Smooth muscle cell (in vitro differentiated cells): ENCODE results near the gene EYS. TPM values are rescaled to one million over a fixed set of nuclear protein-coding genes. Genes with fewer than 3 reads are reported as not detected.

ENCODE experiments used
- DNase-seq: peaks from one replicate; lab custom pipeline; 2025; ENCODE audit not compliant: unreplicated experiment; lab: John Stamatoyannopoulos, UW
- H2AFZ ChIP-seq: fragments of 200-600 bp; sonication (generic); 2 replicates; pipeline ENCODE4 v1.6.0; 2016; ENCODE audit warnings: antibody characterized with exemption, low read depth, mild to moderate bottlenecking
- H3F3A ChIP-seq: fragments of 200-600 bp; sonication (generic); 2 replicates; pipeline ENCODE4 v1.6.0; 2017; ENCODE audit warnings: antibody characterized with exemption, low read depth
- H3K27ac ChIP-seq: fragments of 200-600 bp; sonication (generic); 2 replicates; pipeline ENCODE4 v1.5.1; 2016; ENCODE audit warnings: low read depth, mild to moderate bottlenecking
- H3K27me3 ChIP-seq: fragments of 200-600 bp; sonication (generic); 2 replicates; pipeline ENCODE4 v1.6.1; 2016; ENCODE audit warnings: low read depth, mild to moderate bottlenecking
- H3K36me3 ChIP-seq: fragments of 200-600 bp; sonication (generic); 2 replicates; pipeline ENCODE4 v1.5.1; 2016; ENCODE audit warnings: low read depth
- H3K4me1 ChIP-seq: fragments of 200-600 bp; sonication (generic); 2 replicates; pipeline ENCODE4 v1.5.1; 2016; ENCODE audit warnings: low read depth
- H3K4me2 ChIP-seq: fragments of 200-600 bp; sonication (generic); 2 replicates; pipeline ENCODE4 v1.6.0; 2016; ENCODE audit warnings: mild to moderate bottlenecking
- H3K4me3 ChIP-seq: fragments of 200-600 bp; sonication (generic); 2 replicates; pipeline ENCODE4 v1.5.1; 2016; ENCODE audit warnings: mild to moderate bottlenecking
- H3K79me2 ChIP-seq: fragments of 200-600 bp; sonication (generic); 2 replicates; pipeline ENCODE4 v1.6.0; 2016; ENCODE audit warnings: low read depth, mild to moderate bottlenecking
- H3K9ac ChIP-seq: fragments of 200-600 bp; sonication (generic); 2 replicates; pipeline ENCODE4 v1.6.0; 2016; ENCODE audit warnings: low read depth
- H3K9me3 ChIP-seq: fragments of 200-600 bp; sonication (generic); replicated peaks from 2 replicates; pipeline ENCODE4 v1.5.1; 2016; ENCODE audit warnings: low read depth
- H4K20me1 ChIP-seq: fragments of 200-600 bp; sonication (generic); 2 replicates; pipeline ENCODE4 v1.6.0; 2016; ENCODE audit warnings: low read depth
- CTCF ChIP-seq: fragments of 200-600 bp; sonication (generic); IDR thresholded peaks from 2 replicates; pipeline ENCODE4 v1.5.1; 2017; ENCODE audit warnings: borderline replicate concordance, mild to moderate bottlenecking, antibody characterized with exemption; ENCODE audit not compliant: insufficient read depth, poor library complexity, severe bottlenecking
- WGBS: methylation state at CpG from one replicate; pipeline ENCODE4 v1.1.7; 2016; ENCODE audit warnings: low lambda C conversion rate; 5-methylcytosine and 5-hydroxymethylcytosine counted together
- polyA plus RNA-seq: library from polyadenylated mRNA; unstranded; fragments of >200 nt; fragmentation: Nextera tagmentation; extraction: Ambion mirVana; gene quantifications from 2 replicates; pipeline ENCODE4 v1.2.1, GENCODE V29; 2016
- total RNA-seq: library from RNA; depleted of rRNA; stranded (reverse); fragments of >200 nt; gene quantifications from 2 replicates; pipeline ENCODE4 v1.2.3, GENCODE V29; 2014

EYS gene
- total and polyA plus RNA-seq, 2 experiments from 2014 or later = 0.07 to 0.18 TPM

DNA sequence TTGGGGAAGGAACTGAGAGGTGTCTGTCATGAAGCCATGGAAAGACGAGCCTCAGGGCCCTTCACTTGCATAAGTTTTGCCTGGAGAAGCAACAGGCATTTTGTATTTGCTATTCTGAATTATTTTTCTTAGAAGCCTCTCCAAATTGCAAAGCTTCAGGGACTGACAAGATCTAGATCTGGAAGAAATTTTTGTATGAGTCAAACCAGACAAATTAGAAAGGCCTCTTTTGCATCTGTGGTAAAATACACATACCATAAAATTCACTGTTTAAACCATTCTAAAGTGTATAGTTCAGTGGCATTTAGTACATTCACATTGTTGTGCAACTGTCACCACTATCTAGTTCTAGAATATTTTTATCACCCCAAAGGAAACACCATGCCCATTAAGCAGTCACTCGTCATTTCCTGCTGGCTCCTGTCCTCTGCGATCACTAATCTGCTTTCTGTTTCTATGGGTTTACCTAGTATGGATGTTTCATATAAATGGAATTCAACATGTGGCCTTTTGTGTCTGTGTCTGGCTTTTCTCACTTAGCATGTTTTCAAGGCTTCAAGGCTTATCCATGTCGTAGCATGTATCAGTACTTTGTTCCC lies 1802.3 kb downstream of the EYS start:
- no peaks in the 10 kb centered on the region for H3K4me1 ChIP-seq
- H3K9me3 ChIP-seq = no peaks in the 10 kb centered on the region
- DNase-seq = no peak
- peak overlapping the region; percentile 8 for H3K9ac ChIP-seq
- H2AFZ ChIP-seq = no peak overlapping the region
- TF ChIP-seq CTCF = no peak
- H4K20me1 ChIP-seq = no peaks in the 10 kb centered on the region
- no peaks in the 10 kb centered on the region for H3K79me2 ChIP-seq
- peak overlapping the region; percentile 48 for H3K4me2 ChIP-seq
- peaks cover 24% of the 10 kb centered on the region for H3F3A ChIP-seq
- no peaks in the 10 kb centered on the region for H3K36me3 ChIP-seq
- 2% methylated on average over 4 of the region's 4 CpGs for WGBS
- H3K27ac ChIP-seq = peak overlapping the region; percentile 82
- no peaks in the 10 kb centered on the region for H3K27me3 ChIP-seq
- H3K4me3 ChIP-seq = no peak overlapping the region

DNA sequence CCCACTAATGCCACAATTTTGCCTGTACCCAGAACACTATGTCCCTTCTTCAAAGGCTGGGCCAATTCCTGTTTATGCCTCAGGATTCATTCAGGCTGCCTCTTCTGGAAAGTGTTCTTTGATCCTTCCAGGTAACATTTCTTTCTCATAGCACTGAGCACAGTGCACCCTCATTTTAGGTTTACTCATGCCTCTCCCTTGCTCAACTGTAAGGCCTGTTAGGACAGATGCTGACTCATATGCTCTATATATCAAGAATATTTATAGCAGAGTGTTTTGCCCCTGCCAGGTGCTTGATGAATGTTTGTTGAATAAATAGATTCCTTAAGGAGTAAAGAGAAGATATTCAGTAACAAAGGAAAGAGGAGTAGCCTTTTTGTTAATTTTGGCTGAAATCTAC lies 1807.5 kb downstream of the EYS start:
- Histone ChIP-seq H3K27ac (peak overlapping the region; percentile 89), H3K4me2 (peak overlapping the region; percentile 2), H3K4me1 (peaks cover 9% of the 10 kb centered on the region), H2AFZ (no peak overlapping the region), H3K4me3 (no peak overlapping the region), H4K20me1 (no peaks in the 10 kb centered on the region), H3K27me3 (no peaks in the 10 kb centered on the region), H3K9me3 (no peaks in the 10 kb centered on the region), H3F3A (peaks cover 31% of the 10 kb centered on the region), H3K79me2 (no peaks in the 10 kb centered on the region), H3K36me3 (no peaks in the 10 kb centered on the region), H3K9ac (no peak overlapping the region)
- no peak for TF ChIP-seq CTCF
- no peak for DNase-seq

- Histone ChIP-seq H3K4me2 (peak overlapping the region; percentile 34), H2AFZ (no peak overlapping the region), H3K36me3 (no peaks in the 10 kb centered on the region), H3K9me3 (no peaks in the 10 kb centered on the region), H3K27ac (peak overlapping the region; percentile 89), H3F3A (peaks cover 15% of the 10 kb centered on the region), H3K9ac (peak overlapping the region; percentile 61), H3K4me1 (peaks cover 9% of the 10 kb centered on the region), H3K27me3 (no peaks in the 10 kb centered on the region), H3K4me3 (no peak overlapping the region), H4K20me1 (no peaks in the 10 kb centered on the region), H3K79me2 (no peaks in the 10 kb centered on the region)
- WGBS = 43% methylated on average over 10 of the region's 10 CpGs
- no peak for DNase-seq
- TF ChIP-seq CTCF = no peak
These were observed 1809.1 kb downstream of the EYS start for GRCh38 chr6:63897952-63898351.

DNA sequence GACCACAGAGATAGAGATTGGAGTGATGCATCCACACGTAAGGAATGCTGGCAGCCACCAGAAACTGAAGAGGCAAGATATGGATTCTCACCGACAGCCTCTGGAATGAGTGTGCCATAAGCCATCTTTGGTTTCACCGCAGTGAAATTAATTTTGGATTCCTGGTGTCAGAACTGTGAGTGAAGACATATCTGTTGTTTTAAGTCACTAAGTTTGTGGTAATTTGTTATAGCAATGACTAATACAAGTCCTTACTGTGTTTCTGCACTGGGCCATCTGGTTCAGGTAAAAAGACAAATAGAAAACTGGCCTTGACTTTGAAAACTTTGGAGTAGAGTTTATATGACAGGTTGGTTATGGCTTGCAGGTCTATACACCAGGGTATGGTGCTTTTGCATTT lies 1809.6 kb downstream of the EYS start:
- no peak for DNase-seq
- TF ChIP-seq CTCF = no peak
- Histone ChIP-seq H4K20me1 (no peaks in the 10 kb centered on the region), H3K79me2 (no peaks in the 10 kb centered on the region), H3K4me3 (no peak overlapping the region), H2AFZ (no peak overlapping the region), H3K4me1 (peaks cover 9% of the 10 kb centered on the region), H3F3A (peaks cover 10% of the 10 kb centered on the region), H3K9me3 (no peaks in the 10 kb centered on the region), H3K4me2 (peak overlapping the region; percentile 34), H3K27me3 (no peaks in the 10 kb centered on the region), H3K9ac (peak overlapping the region; percentile 61), H3K36me3 (no peaks in the 10 kb centered on the region), H3K27ac (peak overlapping the region; percentile 89)
- WGBS = 3% methylated on average over 3 of the region's 3 CpGs
